SK-N-MC (cell line): ENCODE data around the gene GPC1.

Source experiments
- EZH2 ChIP-seq: fragments of 200-600 bp; sonication (generic); IDR thresholded peaks from one replicate; pipeline ENCODE4 v1.6.1; 2017; ENCODE audit warnings: antibody characterized with exemption
- FOXP2 ChIP-seq: optimal IDR thresholded peaks from 2 replicates; pipeline ENCODE3; 2011; ENCODE audit warnings: mild to moderate bottlenecking, moderate library complexity; ENCODE audit not compliant: insufficient read depth; ENCODE audit errors: extremely low read length, control extremely low read depth
- POLR2AphosphoS5 ChIP-seq: IDR thresholded peaks from 2 replicates; pipeline ENCODE4 v1.6.1; 2012; ENCODE audit warnings: mild to moderate bottlenecking, low read depth, low read length, borderline replicate concordance

DNA sequence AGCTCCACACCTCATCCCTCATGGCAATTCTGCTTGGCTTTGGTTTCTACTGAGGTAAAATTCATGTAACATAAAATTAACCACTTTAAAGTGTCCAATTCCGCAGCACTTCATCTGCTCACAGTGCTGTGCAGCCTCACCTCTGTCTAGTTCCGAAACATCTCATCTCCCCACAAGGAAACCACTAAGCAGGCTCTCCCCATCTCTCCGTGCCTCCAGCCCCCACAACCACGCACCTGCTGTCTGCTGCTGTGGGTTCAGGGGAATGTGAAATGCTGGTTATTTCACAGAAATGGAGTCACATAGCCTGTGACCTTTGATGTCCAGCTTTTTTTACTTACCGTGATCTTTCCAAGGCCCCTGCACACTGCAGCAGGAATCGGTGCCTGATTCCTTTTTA, 7.7 kb upstream of the GPC1 start:
- TF ChIP-seq POLR2AphosphoS5, result no peak
- TF ChIP-seq EZH2, result no peak
- no peak for TF ChIP-seq FOXP2
